ENCODE results near the gene ARPC5.

Gene ARPC5

GRCh38 chr1:183577897-183578465 is 57.6 kb downstream of the ARPC5 start:
- TF ChIP-seq, protein P1, sequence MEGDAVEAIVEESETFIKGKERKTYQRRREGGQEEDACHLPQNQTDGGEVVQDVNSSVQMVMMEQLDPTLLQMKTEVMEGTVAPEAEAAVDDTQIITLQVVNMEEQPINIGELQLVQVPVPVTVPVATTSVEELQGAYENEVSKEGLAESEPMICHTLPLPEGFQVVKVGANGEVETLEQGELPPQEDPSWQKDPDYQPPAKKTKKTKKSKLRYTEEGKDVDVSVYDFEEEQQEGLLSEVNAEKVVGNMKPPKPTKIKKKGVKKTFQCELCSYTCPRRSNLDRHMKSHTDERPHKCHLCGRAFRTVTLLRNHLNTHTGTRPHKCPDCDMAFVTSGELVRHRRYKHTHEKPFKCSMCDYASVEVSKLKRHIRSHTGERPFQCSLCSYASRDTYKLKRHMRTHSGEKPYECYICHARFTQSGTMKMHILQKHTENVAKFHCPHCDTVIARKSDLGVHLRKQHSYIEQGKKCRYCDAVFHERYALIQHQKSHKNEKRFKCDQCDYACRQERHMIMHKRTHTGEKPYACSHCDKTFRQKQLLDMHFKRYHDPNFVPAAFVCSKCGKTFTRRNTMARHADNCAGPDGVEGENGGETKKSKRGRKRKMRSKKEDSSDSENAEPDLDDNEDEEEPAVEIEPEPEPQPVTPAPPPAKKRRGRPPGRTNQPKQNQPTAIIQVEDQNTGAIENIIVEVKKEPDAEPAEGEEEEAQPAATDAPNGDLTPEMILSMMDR (IDR thresholded peaks at IDR 0.05; ENCODE audit: borderline replicate concordance, insufficient read depth, low read depth, low read length), result no peak
- no peak overlapping the region for H3K4me3 ChIP-seq (ENCODE audit: low read depth, low read length)

DNA sequence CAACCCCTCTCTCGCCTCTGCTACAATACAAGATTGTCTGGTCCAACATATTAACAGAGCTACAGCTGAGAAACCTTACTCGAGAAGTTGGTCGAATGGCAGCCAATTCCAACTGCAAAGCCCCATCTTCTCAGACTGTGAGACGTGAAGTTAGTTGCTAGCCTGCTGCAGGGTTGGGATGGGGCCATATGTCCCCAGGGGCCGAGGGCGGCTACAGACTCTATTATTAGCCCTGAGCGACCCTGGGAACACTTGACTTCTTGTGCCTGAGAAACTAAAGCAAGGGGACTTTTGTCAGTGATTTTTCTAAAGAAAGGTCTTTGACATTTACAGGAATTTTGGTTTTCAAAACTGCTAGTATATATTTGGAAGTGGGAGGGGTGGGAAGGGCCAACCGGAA is 59.0 kb downstream of the ARPC5 start:
- TF ChIP-seq, protein P1 (IDR thresholded peaks at IDR 0.05; ENCODE audit: borderline replicate concordance, insufficient read depth, low read depth, low read length), result no peak
- no peak overlapping the region for H3K4me3 ChIP-seq (ENCODE audit: low read depth, low read length)

DNA sequence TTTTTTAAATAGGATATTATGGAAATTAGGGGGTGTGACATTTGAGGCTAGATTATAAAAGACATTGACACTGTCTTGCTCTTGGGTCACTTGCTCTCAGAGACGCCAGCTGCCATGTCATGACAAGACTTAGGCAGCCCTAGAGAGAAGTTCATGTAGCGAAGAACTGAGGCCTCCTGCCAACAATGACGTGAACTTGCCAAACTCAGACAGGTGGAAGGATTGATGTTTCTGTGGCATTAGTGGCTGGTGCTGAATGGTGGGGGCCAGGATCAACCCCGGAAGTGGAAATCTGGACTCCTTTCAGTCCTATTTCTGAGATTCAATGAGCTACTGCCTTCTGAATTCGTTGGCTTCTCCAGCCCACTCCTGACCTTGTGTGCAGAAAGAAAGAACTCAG is 60.0 kb downstream of the ARPC5 start:
- TF ChIP-seq, protein P1 (IDR thresholded peaks at IDR 0.05; ENCODE audit: borderline replicate concordance, insufficient read depth, low read depth, low read length), result no peak
- no peak overlapping the region for H3K4me3 ChIP-seq (ENCODE audit: low read depth, low read length)

- H3K4me3 ChIP-seq (ENCODE audit: low read depth, low read length), result no peak overlapping the region
- TF ChIP-seq, protein P1 (IDR thresholded peaks at IDR 0.05; ENCODE audit: borderline replicate concordance, insufficient read depth, low read depth, low read length), result no peak
Observed at GRCh38 chr1:183572721-183573120, 62.9 kb downstream of the ARPC5 start.

DNA sequence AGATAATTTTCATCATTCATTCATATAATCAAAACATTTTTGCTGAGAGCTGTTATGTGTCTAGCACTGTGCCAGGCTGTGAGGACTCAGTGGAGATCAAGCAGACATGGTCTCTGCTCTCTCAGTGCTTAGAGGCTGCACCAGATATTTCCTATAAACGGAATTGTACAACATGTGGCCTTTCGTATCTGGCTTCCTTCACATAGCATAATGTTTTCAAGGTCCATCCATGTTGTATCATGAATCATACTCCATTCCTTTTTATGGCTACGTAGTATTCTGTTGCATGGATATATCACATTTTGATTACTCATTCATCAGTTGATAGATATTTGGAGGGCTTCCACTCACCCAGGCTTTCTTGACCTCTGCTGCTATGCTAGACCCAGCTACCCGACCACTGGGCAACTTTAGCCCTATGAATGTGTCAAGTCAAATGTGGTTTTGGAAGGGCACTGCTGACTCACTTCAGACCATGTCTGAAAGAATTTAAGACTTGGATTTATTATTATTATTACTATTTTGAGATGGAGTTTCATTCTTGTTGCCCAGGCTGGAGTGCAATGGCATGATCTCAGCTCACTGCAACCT is 63.8 kb downstream of the ARPC5 start:
- H3K4me3 ChIP-seq (ENCODE audit: low read depth, low read length), result no peak overlapping the region
- TF ChIP-seq, protein P1 (IDR thresholded peaks at IDR 0.05; ENCODE audit: borderline replicate concordance, insufficient read depth, low read depth, low read length), result no peak

All from GM12875 (cell line).